ENCODE data around the gene NSDHL. TPM values are rescaled to one million over a fixed set of nuclear protein-coding genes. Genes with fewer than 3 reads are reported as not detected.
"Not testable (repeated sequence)": the region's sequence is repeated elsewhere in the genome, so short reads cannot be mapped to it uniquely, and the experiment has no call there.

The NSDHL gene
- total RNA-seq, 1 donor from 2014 or later: 3.1 TPM

DNA sequence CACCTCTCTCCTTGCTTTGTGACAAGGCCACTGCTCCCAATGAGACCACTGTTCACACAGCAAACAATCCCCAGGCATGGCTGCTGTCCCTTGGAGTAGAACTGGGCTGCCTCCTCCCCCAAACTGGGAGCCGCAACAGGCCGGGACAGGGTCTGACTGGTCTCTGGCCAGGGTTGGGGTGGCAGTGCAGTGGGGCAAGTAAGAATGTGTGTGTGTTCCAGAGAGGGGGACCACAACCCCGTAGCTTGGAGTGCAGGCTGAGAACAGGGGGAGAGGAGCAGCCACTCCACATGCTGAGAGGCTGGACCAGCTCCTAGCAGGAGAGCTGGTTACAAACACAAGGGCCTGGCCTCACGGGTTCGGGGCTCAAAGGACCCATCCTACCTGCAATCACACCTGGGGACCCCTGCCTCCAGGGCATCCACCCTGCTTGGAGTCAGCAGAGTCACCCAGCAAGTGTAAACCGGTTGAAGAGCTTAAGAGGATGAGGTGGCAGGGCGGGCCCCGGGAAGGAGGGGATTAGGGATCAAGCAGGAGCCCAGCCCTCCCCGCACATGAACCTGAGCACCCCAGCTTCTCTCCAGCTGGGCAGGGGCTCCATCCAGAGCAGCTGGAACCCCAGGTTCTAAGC is 63.2 kb downstream of the NSDHL start:
- peak; percentile 38 for DNase-seq (ENCODE audit: low spot score)

DNA sequence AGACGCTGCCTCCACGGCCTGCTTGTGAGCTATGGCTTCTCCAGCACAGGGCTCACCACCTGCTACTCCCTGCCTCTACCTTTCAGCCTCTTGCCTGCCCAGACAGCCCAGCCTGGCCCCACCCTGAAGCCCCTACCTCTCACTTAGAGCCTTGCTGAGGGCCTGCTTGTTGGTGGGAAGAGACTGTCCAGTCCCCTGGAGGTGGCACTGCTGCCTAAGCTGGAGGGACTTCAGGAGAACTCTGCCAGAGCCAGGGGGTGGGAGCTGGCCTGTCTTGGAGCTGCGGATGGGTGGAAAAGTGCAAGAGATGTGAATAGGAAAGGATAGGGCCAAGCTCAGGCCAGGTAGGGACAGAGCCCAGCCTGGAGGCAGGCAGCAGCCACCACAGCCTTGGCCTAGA is 64.3 kb downstream of the NSDHL start:
- DNase-seq (ENCODE audit: low spot score): no peak

DNA sequence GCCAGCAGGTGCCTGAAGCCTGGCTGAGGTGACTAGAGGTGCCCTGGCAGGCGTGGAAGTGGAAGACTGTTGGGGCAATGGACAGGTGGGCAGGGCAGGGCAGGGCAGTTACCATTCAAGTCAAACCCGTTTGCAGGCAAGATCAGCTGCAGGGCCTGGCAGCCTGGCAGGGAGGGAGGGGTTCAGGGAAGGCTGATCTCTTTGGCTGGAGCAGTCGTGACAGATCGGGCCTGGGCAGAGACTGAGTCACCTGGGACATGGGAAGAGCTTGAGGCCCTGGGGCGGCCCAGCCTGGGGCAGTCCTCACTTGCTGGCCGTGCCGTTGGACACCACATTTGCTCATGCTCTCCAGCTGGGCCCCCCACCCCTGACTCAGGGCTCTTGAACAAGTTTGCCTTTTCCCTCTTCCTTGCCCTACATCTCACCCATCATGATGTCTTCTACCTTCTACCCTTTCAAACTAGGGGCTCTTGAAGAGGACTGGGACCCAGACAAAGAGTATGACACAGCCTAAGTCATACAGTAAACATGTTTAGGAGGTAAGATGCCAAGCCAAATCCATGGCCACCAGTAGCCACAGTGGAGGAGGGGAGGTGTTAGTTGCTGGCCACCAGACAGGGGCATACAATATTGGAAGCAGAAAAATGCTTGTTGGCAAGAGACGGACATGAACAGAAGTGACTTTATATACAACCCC is 65.0 kb downstream of the NSDHL start:
- DNase-seq (ENCODE audit: low spot score): no peak

DNA sequence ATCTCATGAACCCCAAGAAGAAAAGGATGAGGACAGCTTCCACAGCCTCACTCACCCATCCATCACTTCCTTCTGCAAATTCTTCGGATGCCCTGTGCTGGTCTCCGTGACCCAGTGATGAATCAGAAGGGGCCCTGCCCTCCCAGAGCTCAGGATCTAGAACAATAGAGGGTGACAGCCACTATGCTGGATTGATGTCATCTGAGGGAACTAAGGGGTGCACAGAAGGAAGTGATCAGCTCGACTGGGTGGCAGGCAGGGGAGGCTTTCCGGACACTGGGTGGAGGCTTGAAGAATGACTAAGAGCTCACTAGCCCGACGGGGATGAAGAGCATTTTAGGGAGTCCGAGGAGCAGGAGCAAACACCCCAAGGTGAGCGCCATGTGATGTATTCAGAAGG is 65.6 kb downstream of the NSDHL start:
- no peak for DNase-seq (ENCODE audit: low spot score)

DNA sequence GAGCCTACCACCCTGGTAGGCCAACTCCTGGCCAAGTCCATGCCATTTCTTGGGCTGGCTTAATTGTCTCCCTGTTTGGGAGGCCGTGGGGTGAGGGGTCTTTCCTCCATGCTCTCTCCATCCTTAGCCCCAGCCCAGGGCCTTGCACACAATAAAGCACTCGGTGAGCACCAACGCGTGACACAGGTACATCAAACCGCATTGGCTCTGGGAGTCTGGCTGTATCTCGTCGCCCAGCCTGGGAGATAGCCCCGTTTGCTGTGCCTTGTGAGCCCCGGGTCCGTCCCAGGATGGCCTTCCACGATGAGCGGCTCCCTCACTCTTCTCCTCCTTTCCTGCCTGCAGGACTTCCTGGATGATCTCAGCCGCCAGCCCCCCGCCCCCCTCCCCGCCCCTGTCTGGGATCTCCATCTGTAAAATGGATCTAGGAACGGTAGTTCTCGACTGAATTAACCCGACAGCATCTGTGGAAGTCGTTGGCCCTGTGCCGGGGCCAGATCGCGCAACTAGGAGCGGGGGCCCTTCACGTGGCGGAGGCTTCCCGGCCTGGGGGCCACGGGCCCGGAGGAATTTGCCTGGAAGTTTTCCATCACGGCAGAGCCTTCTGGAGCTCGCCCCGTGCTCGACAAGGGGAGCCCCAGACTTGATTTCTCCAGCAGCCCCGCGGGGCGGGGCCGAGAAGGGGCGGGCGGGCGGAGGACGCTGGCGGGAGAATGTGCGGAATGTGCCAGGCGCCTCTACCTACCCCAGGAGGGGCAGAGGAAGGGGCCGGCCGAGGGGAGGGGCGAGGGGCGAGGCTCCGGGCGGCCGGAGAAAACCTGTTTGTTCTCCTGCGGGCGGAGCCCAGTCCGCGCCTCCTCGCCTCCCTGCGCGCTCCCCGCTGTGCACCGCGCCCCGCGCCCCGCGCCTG is 66.6 kb downstream of the NSDHL start, which contains the start of gene ZNF185:
TSS of gene ZNF185 (plus strand) at position 846 of the 910 bp plus-strand sequence. CDS start 16,423 bp downstream, outside the sequence.
- DNase-seq (ENCODE audit: low spot score): peak; percentile 76

DNA sequence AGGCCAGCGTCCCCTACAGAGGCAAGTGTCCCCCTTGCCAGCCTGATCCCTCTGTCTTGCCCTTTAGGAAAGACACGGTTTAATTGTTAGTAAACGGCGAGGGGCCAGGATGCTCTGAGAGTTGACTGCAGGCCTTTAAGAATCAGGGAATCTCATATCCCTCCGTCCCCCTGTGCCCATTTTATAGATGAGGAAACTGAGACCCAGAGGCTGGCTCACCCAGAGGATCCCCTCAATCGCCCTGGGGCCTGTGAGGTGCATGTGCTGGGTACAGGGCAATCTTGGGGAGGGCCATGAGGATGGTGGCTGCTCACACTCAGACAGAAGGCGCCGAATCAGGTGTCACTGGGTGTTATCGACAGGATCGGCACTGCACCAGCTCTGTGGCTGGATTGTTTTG is 67.6 kb downstream of the NSDHL start:
- no peak for DNase-seq (ENCODE audit: low spot score)

DNA sequence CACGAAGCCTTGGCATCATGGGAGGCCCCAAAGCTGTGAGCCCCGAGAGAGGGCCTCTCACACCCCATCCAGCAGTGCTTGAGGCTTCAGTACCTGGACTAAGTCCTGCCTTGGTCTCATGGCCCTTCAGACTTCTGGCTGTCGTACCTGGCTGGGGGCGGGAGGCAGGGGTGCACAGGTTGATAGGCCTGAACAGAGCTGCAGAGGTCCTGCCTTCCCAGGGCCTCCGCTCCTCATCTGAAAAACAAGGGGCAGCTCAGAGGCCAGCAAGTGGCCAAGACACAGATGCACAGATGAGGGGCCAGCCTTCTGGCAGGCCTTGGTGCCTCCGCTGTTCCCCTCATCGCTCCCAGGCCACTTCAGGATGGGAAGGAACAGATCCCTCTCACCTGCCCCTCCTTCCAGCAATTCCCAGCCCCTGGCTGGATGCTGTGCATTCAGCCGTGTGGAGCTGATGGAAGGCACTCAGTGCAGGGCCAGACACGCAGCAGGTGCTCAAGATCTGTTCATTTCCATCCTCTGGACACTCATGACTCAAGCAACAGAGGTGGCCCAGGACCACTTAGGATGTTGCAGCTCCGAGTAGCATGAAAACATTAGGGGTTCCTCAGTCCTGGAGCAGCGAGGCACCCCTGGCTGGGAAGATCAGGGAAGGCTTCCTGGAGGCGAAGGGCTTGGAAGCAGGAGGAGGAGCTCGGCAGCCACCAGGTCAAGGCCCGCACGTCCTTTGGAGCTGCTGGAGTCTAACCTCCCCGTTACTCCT is 68.4 kb downstream of the NSDHL start:
- DNase-seq (ENCODE audit: low spot score): no peak

DNA sequence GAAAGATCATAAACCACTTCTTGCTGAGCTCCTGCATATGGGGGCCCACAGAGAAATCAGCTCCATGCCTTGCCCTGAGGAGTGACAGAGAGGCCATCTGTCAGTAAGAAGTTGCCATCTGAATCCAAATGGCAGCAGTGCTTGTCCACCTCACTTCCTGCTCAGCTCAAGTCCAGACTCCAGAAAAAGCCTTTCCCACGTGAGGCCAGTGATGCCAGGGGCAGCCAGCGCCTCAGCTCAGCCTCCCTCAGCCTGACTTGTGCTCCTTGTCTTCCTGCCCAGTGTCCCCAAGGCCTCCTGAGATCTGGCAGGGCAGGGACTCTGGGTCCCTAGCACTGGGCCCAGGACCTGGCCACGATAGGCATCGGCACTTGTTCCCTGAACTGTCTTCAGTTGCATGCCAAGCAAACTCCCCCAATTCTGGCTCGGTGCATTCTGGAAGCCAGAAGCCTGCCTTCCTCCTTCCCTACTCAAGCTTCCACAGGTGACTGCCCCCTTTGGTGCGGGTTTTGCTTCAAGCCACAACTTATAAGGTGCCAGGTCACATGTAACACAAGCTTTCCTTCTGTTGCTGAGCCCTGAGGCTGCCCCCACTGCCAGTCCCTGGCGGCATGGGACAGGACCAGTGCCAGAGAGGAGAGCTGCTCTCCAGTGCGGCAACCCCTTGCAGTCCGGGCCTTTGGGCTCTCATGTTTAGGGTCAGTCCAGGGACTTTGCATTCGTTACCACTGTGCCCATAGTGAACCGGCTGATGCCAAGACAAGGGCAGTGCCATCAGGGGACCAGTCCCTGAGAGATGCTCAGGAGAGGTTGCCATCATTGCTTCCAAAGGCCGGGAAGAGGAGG is 69.2 kb downstream of the NSDHL start:
- no peak for DNase-seq (ENCODE audit: low spot score)

DNA sequence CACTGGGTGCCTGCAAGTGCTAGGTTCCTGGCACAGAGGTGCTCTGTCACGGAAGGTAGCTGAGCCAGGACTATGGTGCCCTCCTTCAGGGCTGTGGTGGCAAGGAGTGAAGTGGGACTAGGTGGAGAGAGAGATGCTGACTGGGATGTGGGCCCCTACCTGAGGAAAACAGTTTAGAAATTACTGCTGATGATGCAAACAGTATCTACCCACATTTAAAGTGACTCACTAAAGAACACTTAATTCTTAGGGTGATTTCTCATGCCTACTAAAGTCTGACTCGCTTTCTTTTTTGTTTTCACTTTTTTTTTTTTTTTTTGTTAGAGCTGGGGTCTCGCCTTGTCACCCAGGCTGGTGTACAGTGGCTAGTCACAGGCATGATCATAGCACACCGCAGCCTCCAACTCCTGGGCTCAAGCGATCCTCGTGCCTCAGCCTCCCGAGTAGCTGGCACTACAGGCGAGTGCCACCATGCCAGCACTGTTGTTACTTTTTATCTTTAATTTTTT is 70.1 kb downstream of the NSDHL start:
- DNase-seq (ENCODE audit: low spot score): no peak

DNA sequence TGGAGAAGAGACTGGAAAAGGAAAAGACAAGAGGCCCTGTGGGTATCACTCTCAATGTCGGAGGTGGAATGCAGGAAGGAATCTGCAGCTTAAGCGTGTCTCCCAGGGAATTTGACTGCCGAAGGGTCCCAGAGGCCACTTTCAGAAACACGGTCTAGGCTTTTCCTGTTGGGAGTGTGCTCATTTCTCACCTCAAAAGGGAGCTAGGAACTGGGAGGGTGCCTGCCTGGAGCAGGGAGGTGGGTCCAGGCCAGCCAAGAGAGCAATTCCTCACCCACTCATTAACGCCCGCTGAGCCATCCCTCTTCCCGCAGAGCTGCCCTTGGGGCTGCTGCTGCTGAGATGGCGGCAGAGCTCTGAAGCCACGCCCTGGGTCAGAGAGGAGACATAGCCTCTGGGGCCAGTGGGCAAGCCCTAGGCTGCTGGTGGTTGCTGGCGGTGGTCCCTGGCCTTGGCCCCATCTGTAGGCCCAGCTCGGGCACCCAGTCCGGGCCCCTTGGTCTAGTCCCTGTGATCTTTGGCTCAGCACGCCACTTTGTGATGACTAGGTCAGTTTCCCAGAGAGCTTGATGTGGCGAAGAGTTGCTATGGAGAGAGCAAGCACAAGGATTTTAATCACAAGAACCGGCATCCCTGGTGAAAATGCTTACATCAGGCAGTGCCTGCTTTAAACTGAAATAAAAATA is 71.1 kb downstream of the NSDHL start:
- no peak for DNase-seq (ENCODE audit: low spot score)

DNA sequence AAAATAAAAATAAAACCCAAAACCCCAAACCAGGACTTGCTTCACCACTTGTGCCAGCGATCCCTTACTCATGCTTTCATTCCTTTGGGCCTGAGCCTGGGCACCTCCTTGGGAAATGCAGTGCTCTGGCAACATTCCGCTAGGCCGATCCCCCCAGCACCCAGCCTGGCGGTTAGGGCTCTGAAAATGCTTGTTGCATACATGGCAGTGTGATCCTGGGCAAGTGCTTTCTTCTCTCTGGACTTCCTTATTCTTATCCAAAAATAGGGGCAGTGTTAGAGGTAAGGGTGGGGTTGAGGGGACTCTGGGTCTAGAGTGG is 71.6 kb downstream of the NSDHL start:
- no peak for DNase-seq (ENCODE audit: low spot score)

DNA sequence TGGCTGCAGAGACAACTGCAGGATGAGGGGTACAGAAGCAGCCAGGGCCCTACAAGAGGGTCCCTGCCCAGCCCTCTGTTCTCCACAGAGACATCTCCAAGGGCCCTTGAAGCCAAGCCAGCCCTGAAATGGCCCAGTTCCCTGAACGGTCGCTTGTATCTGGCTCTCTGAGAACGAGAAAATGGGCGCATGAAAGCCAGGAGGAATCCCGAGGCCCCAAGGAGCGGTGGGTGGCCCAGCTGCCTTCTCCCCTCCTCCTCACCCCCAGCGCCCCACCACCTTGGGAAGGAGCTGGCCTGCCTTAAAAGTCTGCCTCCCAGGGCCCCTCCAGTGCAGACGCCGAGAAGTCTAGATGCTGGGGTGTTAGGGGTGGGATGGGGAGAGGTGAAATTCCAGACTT is 72.7 kb downstream of the NSDHL start:
- no peak for DNase-seq (ENCODE audit: low spot score)

DNA sequence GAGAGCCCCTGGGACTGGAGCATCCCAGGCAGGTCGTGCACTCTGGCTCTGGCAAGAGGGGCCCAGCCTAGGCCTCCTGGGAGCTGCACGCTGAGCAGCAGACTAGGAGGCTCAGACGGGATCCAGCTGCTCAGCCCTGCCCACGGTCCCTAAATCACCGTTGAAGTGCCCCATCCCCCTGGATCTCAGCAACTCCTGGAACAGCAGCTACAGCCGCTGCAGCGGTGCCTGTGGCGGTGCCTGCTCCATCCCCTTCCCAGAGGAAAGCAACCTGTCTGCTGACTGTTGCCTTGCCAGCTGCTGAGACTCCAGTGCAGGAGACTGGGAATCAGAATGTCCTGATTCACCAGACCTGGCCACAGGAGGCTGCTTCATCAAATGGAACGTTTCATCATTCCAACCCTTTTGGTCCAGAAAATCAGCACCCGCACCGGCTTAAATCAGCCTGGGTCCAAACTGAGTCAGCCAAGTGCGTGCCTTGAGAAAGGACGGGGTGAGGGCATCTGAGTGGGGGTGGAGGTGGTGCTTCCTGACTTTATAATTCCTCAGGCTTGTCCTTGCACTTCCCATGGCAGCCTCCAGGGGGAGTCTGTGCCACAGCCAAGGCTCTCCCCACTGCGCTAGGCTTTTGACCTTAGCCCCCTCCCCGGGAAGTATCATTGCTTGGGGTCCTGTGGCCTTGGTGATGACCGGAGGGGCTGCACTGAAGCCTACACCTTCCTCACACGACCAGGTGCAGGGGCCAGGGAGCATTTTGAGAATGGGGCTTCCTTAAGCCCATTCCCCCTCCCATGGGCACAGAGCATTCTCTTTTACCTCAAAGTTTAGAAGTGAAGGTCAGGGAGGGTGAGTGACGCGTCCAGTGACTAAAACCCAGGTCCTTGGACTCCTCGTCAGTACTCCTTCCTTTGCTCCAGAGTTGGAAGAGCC is 73.6 kb downstream of the NSDHL start:
- peak; percentile 55 for DNase-seq (ENCODE audit: low spot score)

DNA sequence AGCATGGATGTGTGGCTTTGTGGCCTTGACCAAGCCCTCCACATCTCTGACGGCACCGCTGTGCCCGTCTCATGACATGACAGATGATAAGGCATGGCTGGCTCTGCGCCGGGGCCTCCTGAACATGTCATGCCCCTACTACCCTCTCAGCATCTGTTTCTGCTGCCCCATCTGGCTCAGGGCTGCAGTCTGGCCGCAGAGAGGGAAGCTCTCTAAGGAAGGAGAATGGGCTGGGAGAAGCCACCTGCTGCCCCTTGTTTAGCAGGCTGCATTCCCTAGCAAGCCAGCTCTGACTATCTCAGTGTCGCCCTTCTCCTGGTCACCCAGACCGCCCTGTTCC is 74.2 kb downstream of the NSDHL start:
- DNase-seq (ENCODE audit: low spot score): no peak

DNA sequence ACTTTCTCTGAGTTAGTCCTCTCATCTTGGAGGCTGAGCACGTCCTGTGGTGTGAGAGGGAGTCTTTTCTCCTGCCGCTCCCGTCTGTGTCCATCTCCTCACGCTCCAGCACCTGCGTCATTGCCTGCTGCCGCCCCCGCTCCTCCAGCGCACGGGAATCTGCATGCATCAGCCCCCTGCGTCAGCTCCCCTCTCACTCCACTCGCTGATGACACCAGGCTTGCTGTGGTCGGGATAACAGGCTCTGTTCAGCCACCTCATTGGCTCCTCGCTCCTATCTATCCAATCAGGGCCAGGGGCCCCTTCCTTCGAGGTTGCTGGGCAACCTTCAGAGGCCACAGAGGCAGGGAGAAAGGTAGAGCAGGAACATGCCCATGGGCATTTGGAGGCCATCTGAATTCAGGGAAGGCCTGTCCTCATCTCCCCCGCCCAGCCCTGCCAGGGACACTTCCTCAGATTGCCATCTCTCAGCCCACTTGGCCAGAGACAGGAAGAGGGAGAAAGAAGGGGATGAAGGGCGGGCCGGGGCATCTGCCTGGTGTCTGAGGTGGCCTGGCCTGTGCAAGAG is 76.3 kb downstream of the NSDHL start:
- peak; percentile 56 for DNase-seq (ENCODE audit: low spot score)

DNA sequence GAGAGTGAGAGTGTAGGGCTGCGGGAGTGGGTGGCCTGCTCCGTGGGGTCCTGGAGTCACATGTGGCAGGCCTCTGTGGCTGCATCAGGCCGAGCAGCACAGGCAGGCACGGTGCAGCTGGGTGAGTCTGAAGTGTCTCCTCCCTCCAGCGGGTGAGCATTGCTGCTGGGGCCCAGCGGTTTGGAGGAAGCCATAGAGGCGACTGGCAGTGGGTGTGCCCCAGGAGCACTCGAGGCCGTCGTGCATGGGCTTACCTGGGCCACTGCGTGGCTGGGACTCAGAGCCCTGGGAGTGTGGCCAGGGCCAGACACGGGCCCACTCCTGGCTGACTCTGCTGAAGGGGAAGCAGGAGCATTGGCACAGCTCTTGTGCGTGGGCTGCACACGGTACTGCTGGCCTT is 77.6 kb downstream of the NSDHL start:
- no peak for DNase-seq (ENCODE audit: low spot score)

DNA sequence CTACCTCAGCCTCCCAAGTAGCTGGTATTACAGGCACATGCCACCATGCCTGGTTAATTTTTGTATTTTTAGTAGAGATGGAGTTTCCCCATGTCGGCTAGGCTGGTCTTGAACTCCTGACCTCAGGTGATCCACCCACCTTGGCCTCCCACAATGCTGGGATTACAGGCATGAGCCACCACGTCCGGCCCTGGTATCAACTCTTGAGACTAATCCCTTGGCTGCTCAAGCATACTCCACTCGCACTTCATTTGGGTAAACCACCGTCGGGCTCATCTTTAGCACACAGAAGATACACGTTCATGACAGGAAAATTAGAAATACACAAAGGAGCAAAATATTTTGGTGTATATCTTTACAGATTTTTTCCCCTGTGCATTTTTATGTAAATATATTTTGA is 79.2 kb downstream of the NSDHL start:
- not testable (repeated sequence) for DNase-seq (ENCODE audit: low spot score)

DNA sequence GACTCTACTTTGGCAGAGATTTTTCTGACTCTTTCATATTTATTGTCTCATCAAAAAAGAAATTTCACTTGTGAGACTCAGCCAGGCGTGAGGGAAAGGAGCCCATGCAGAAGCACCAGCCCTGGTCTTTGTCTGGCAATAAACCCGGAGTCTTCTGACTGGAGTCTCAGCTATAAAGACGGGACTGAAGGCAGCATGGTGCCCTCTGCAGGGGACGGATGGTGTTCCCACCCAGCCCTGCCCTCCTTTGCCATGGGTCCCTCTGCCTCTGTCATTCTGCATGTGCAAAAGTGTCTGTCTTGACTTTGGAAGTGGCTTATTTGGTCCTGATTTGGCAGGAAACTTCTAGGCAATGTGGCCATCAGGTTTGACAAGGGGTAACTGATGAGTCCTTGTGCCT is 81.2 kb downstream of the NSDHL start:
- DNase-seq (ENCODE audit: low spot score): no peak

DNA sequence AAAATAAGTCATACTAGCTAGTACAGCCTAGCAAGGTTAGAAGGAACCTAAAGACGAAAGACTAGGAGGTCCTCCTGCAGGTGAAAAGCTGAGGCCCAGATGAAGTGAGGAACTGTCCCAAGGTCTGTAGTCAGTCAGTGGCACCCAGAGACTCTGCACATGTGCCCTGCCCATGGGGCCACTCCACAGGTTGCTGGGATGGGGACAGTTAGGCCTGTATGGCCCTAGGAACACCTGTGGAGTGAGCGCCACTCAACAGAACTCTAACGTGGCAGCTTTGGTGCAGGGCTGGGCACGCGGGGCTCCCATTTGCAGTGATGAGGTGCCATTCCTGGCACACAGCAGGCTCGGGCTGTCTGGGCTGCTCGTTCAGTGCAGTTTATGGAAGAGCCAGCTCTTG is 81.8 kb downstream of the NSDHL start:
- no peak for DNase-seq (ENCODE audit: low spot score)
